Duodenal mucosa (tissue), 2 donors: ENCODE data around the gene B3GALT4.
"Not testable (repeated sequence)": the region's sequence is repeated elsewhere in the genome, so short reads cannot be mapped to it uniquely, and the experiment has no call there.

Experiments
- H3K27ac ChIP-seq: one replicate; pipeline ENCODE4 v1.7.0; 2013; ENCODE audit warnings: low read depth, low read length
- H3K27me3 ChIP-seq, 2 donors: one replicate each; pipeline ENCODE4 v1.7.0; 2013; ENCODE audit warnings: low read length in 2 of 2, control low read depth in 1 of 2; ENCODE audit not compliant: insufficient read depth in 2 of 2, control insufficient read depth in 1 of 2
- H3K36me3 ChIP-seq, 2 donors: one replicate each; pipeline ENCODE4 v1.7.0; 2013; ENCODE audit warnings: low read length in 2 of 2, control low read depth in 1 of 2; ENCODE audit not compliant: insufficient read depth in 2 of 2, control insufficient read depth in 1 of 2
- H3K4me1 ChIP-seq, 2 donors: one replicate each; pipeline ENCODE4 v1.7.0; 2013; ENCODE audit warnings: low read length in 2 of 2, control low read depth in 1 of 2; ENCODE audit not compliant: insufficient read depth in 2 of 2, control insufficient read depth in 1 of 2
- H3K4me3 ChIP-seq, 2 donors: one replicate each; pipeline ENCODE4 v1.7.0; 2013; ENCODE audit warnings: low read length in 2 of 2, low read depth in 1 of 2
- H3K9ac ChIP-seq, 2 donors: one replicate each; pipeline ENCODE4 v1.7.0; 2013; ENCODE audit warnings: low read length in 2 of 2, low read depth in 1 of 2
- H3K9me3 ChIP-seq, 2 donors: one replicate each; pipeline ENCODE4 v1.7.0; 2013; ENCODE audit warnings: low read length in 2 of 2, control low read depth in 1 of 2; ENCODE audit not compliant: control insufficient read depth in 1 of 2

Gene B3GALT4

DNA sequence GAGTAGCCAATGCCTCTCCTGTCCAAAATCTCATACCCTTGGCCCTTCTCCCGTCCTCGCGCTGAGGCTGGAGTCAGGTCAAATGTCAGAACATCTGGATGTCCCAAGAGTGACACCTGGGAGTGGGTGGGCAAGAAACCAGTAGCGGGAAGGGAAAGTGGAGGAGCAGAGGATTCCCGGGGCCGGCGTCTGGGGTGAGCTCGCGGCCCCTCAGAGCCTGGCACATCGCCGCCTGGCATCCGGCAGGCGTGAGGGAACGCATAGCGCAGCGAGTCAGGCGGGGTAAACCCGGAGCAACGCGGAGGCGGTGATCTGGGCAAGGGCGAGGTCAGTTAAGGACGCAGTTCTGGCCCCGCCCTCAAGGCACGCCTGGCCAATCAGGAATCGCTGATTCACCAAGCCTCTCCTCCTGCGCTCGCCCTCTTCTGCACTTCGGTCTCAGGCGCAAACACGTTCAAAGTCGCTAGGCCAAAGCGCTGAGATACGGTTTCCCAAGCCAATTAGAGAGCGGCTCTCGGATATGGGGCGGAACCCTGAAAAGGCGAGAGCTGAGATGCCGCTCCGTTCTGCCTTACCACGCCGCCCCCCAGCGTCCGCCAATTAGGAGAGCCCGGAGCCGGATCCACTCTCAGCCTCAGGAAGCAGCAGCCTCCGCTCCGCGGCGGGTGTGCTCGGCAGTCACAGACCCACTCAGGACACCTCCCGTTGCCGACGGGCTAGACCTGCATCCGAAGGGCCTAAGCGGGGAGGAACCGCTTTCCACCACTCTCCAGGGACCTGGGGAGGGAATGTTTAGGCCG is 27.8 kb upstream of the B3GALT4 start:
- H3K4me3 ChIP-seq: peak overlapping the region; percentile 93 to 95
- H3K27me3 ChIP-seq: peaks cover 0 to 4% of the 10 kb centered on the region in 2 donors
- H3K4me1 ChIP-seq: peaks cover 25 to 26% of the 10 kb centered on the region in 2 donors
- peaks cover 0 to 11% of the 10 kb centered on the region in 2 donors for H3K36me3 ChIP-seq
- H3K27ac ChIP-seq: peak overlapping the region; percentile 89
- H3K9ac ChIP-seq: peak overlapping the region; percentile 97 to 100
- H3K9me3 ChIP-seq: peaks cover 0 to 3% of the 10 kb centered on the region in 2 donors

DNA sequence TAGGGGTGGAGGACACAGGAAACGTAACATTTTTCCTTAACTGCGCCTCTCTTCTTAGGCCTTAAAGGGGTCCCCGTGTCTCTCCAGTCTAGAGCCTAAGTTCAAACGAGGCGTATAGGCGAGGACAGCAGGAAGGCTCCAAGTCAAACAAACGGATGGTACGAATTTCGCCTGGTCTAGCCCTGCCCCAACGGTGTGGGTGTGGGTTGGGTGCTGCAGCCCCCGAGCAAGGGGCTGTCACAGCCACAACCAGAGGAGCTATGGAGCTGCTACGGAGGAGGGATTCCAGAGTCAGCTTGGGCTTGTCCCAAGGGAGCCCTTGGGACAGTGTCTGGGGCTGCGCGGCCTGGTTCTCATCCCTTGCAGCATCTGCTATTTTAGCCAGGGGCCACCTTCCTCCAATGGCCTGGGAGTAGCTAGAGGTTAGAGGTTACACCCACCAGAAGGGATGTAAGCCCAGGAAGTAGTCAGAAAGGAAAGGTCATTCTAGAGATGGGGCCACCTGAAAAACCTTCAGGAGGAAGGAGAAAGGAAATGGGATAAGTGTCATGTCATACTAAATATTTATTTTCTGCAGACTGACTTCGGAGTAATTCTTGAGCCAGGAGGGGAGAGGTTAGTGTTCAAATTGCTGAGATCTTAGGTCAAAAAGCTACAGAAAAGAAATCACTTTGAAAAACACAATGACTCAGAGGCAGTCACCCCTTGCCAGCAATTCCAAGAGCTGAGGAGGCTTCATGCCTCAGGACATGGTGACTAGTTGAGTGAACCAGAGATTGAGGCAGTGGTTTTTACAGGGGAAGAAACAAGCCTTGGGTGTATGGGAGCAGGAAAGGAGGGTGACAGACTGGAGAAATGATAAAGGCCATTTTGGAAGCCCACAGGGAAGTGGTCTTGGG is 26.9 kb upstream of the B3GALT4 start:
- Histone ChIP-seq H3K27me3 (peaks cover 0 to 4% of the 10 kb centered on the region in 2 donors), H3K36me3 (peaks cover 0 to 11% of the 10 kb centered on the region in 2 donors), H3K27ac (peak overlapping the region; percentile 89), H3K4me3 (peak overlapping the region; percentile 93 to 95), H3K9me3 (peaks cover 0 to 3% of the 10 kb centered on the region in 2 donors), H3K9ac (peak overlapping the region; percentile 97 to 100), H3K4me1 (peaks cover 25 to 26% of the 10 kb centered on the region in 2 donors)

DNA sequence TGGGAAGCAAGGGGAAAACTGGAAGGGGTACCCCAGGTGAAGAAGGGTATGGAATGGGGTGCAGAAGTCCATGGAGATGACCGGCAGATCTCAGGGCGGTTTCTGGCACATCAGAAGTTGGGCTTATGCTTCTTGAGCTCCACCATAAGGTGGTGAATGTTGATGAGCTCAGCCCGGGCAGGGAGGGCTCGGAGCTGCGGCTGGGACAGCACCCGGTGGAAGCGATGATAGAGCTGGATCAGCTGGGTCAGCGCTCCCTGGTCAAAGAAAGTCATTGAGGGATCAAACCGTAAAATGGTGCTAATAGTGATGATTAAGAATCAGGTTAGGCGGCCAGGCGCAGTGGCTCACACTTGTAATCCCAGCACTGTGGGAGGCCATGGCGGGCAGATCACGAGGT is 26.2 kb upstream of the B3GALT4 start:
- Histone ChIP-seq H3K9ac (no peak overlapping the region), H3K27me3 (peaks cover 0 to 4% of the 10 kb centered on the region in 2 donors), H3K4me3 (no peak overlapping the region), H3K36me3 (peaks cover 0 to 11% of the 10 kb centered on the region in 2 donors), H3K4me1 (peaks cover 25 to 26% of the 10 kb centered on the region in 2 donors), H3K9me3 (peaks cover 0 to 3% of the 10 kb centered on the region in 2 donors), H3K27ac (no peak overlapping the region)

DNA sequence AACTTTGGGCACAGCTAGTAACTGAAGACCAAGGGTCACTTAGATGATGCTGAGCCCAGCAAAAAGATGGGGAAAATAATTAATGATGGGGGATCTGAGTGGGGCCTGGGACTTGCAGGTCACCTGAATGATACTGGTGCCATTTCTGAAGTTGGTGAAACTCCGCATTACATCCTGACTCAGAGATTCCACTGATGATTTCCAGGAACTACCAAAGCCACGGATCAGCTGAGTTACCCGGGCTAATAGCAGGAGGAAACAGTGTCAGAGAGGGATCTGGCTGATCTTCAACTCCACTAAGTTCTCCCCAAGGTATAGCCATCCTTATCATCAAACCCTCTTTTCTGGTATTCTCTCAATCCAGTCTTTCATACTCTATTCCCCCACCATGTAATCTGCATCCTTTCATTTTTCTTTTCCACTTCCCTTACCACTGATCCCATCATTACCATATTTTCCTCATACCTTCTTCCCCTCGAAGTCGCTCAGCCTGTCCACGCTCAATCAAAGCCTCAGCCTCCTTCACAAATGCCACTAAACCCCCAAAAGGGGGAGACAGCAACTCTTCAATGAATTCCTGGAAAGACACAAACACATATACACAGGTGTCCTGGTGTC is 25.4 kb upstream of the B3GALT4 start:
- Histone ChIP-seq H3K36me3 (peaks cover 0 to 11% of the 10 kb centered on the region in 2 donors), H3K27ac (no peak overlapping the region), H3K4me3 (no peak overlapping the region), H3K9me3 (peaks cover 0 to 3% of the 10 kb centered on the region in 2 donors), H3K27me3 (peaks cover 0 to 4% of the 10 kb centered on the region in 2 donors), H3K9ac (no peak overlapping the region), H3K4me1 (peaks cover 25 to 26% of the 10 kb centered on the region in 2 donors)

DNA sequence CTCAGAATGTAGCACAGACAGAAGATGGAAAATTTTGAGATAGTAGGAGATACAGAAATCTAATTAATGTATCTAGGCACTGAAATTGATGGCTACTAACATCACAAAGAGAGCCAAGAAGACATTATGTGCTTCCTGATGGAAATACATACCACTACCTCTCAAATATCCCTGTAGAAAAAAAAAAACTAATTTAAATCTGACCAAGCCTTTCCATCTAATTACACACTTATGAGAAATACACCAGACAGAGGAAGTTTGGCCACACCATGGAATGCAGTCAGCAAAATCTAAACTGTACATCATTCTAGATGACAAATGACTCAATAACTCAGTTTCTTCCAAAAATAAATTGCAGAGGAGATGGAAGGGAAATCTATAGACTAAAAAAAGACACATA is 24.2 kb upstream of the B3GALT4 start:
- peaks cover 0 to 14% of the 10 kb centered on the region in 2 donors for H3K36me3 ChIP-seq
- no peak overlapping the region for H3K27ac ChIP-seq
- peaks cover 0 to 3% of the 10 kb centered on the region in 2 donors for H3K9me3 ChIP-seq
- H3K9ac ChIP-seq: no peak overlapping the region
- no peaks in the 10 kb centered on the region for H3K27me3 ChIP-seq
- no peak overlapping the region for H3K4me3 ChIP-seq
- peaks cover 25 to 26% of the 10 kb centered on the region in 2 donors for H3K4me1 ChIP-seq

DNA sequence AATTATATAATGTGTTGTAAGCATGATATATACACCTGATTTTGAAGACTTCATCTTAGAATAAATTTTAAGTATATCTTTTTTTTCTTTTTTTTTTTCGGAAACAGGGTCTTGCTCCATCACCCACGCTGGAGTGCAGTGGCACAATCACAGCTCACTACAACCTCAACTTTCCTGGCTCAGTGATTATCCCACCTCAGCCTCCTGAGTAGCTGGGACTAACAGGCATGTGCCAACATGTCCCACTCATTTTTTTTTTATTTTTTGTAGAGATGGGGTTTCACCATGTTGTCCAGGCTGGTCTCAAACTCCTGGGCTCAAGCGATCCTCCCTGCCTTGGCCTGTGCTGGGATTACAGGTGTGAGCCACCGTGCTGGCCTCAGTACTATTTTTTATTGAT is 22.3 kb upstream of the B3GALT4 start:
- H3K4me1 ChIP-seq: peaks cover 12 to 13% of the 10 kb centered on the region in 2 donors
- no peaks in the 10 kb centered on the region for H3K27me3 ChIP-seq
- no peak overlapping the region for H3K4me3 ChIP-seq
- peaks cover under 1 to 25% of the 10 kb centered on the region in 2 donors for H3K36me3 ChIP-seq
- H3K27ac ChIP-seq: no peak overlapping the region
- H3K9ac ChIP-seq: no peak overlapping the region
- peaks cover 0 to under 1% of the 10 kb centered on the region in 2 donors for H3K9me3 ChIP-seq

DNA sequence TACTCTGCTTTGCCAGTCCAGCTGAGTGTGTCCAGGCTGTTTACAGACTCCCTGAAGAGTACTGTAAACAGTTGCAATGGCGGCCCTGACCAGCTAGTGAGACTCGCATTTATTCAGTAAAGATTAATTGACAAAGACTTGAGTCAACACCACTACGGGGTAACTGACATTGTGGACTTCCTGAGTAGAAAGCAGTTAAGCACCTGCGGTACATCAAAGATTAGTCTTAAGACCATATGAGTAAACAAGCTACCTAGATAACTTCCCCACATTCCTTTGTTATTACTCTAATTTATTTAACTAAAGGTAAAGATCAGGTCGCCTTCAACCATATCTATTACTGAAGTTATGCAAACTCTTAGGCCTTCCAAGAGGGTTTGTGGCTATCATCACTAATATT is 17.9 kb upstream of the B3GALT4 start:
- no peaks in the 10 kb centered on the region for H3K9me3 ChIP-seq
- peaks cover 4 to 41% of the 10 kb centered on the region in 2 donors for H3K36me3 ChIP-seq
- no peak overlapping the region for H3K4me3 ChIP-seq
- no peaks in the 10 kb centered on the region for H3K27me3 ChIP-seq
- H3K4me1 ChIP-seq: no peaks in the 10 kb centered on the region
- H3K27ac ChIP-seq: no peak overlapping the region
- no peak overlapping the region for H3K9ac ChIP-seq

DNA sequence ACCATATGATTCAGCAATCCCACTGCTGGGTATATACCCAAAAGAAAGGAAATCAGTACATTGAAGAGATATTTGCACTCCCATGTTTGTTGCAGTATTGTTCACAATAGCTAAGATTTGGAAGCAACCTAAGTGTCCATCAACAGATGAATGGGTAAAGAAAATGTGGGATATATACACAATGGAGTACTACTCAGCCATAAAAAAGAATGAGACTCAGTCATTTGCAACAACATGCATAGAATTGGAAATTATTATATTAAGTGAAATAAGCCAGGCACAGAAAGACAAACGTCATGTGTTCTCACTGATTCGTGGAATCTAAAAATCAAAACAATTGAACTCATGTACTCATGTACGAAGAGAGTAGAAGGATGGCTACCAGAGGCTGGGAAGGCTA is 14.4 kb upstream of the B3GALT4 start:
- H3K9ac ChIP-seq, H3K27ac ChIP-seq, H3K27me3 ChIP-seq, H3K4me3 ChIP-seq, H3K4me1 ChIP-seq, H3K9me3 ChIP-seq: not testable (repeated sequence)
- peaks cover 18 to 71% of the 10 kb centered on the region in 2 donors for H3K36me3 ChIP-seq

DNA sequence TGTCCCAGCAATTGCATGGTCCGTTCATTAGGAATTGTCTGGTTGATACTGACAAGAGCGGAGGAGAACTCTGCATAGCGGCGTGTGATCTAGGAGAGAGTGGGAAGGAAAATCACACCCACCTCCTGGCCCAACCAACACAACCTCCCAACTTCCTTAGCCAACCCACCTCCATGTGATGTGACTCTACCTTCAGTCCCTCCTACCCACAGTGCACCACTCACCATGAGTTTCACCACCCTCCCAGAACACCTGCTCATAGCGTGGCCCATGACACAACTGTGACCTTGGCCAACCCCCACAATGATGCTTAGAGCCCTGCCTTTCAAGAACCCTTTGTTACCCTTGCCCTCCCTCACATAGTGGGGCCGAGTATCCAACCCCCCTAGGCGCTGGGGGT is 12.9 kb upstream of the B3GALT4 start:
- Histone ChIP-seq H3K27ac (no peak overlapping the region), H3K9me3 (no peaks in the 10 kb centered on the region), H3K4me3 (no peak overlapping the region), H3K27me3 (no peaks in the 10 kb centered on the region), H3K9ac (no peak overlapping the region), H3K4me1 (no peaks in the 10 kb centered on the region), H3K36me3 (peaks cover 33 to 77% of the 10 kb centered on the region in 2 donors)
